Measurements from ENCODE around the gene FMN1.

The FMN1 gene

GRCh38 chr15:32885713-32886112 is 308.8 kb downstream of the FMN1 start:
- DNase-seq (ENCODE audit: low read depth, low spot score): no peak

GRCh38 chr15:32884146-32884545 is 310.4 kb downstream of the FMN1 start:
- no peak for DNase-seq (ENCODE audit: low read depth, low spot score)

DNA sequence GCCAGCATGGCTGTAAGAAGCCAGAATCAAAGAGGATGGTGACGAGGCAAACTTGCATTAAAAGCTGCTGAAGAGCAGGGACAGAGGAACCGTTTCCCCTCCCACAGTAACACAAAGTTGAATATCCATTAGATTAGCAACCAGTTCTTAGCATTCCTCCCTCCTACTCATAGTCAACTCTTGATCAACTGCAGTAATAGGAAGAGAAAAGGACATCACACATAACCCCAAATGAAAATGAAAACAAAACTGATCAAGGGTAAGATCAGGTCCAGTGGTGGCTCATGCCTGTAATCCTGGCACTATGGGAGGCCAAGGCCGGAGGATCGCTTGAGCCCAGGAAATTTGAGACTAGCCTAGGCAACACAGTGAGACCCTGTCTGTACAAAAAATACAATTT is 311.6 kb downstream of the FMN1 start:
- DNase-seq (ENCODE audit: low read depth, low spot score): no peak

DNA sequence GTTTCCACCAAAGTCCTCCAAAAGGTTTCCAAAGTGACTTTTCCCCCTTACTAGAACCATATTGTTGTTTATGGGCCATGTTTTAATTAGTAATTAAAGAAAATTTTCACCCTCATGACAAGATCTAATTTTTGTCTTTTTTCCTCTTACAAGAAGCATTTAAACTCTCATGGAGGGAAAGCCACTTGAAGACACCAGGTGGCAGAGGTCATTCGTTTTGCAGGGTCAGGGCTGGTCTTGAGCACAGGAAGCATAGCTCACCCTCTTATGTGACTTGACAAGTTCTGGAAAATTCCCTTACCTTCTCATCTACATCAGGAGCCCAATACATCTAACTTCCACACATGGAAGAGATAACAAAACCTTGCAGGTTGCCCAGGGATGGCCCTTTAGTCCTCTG is 313.0 kb downstream of the FMN1 start:
- no peak for DNase-seq (ENCODE audit: low read depth, low spot score)

- no peak for DNase-seq (ENCODE audit: low read depth, low spot score)
These were observed 313.9 kb downstream of the FMN1 start for GRCh38 chr15:32880642-32881041.

- DNase-seq (ENCODE audit: low read depth, low spot score): no peak
These were observed 314.5 kb downstream of the FMN1 start for GRCh38 chr15:32879980-32880379.

DNA sequence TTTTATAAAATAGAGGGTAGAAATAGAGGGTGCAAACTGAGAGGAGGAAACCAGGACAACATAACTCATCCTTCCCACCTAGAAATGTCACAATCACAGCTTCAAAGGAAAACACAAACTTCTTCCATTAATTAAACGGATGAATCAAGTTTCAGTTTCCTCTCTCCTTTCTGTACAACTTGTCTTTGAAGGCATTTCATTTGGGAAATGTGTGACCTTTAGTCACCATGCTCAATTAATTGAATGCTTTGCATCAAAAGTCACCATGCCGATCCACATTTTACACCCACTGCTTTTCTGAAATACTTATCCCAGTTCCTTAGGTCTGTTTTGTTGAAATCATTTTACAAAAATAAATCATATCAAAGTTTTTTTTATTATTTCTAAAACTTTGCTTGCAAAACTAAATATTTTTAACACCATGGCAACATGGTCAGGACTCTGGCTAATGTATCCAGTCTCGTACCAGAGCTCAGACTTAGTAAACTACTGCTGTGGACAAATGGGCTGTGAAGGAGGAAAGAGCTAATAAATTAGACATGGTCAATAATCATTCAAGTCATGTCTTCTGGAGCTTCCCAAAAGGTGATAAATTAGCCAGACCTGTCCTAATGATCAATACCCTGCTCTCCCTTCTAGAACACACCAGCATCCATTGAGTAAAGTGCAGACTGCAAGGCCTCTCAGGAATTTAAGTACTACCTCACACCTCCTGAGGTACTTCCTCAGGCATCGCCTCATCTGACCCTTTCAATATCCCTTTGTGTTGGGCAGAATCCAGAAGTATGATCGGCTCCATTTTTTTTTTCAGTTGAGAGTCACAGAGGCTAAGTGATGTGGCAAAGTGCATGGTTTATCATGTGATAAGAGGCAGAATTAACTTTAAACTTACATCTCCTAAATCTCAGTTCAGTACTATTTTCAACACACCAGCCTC is 315.4 kb downstream of the FMN1 start:
- DNase-seq (ENCODE audit: low read depth, low spot score): no peak

GRCh38 chr15:32878342-32878741 is 316.2 kb downstream of the FMN1 start:
- DNase-seq (ENCODE audit: low read depth, low spot score): no peak

GRCh38 chr15:32877252-32878019 is 317.1 kb downstream of the FMN1 start:
- DNase-seq (ENCODE audit: low read depth, low spot score): no peak

DNA sequence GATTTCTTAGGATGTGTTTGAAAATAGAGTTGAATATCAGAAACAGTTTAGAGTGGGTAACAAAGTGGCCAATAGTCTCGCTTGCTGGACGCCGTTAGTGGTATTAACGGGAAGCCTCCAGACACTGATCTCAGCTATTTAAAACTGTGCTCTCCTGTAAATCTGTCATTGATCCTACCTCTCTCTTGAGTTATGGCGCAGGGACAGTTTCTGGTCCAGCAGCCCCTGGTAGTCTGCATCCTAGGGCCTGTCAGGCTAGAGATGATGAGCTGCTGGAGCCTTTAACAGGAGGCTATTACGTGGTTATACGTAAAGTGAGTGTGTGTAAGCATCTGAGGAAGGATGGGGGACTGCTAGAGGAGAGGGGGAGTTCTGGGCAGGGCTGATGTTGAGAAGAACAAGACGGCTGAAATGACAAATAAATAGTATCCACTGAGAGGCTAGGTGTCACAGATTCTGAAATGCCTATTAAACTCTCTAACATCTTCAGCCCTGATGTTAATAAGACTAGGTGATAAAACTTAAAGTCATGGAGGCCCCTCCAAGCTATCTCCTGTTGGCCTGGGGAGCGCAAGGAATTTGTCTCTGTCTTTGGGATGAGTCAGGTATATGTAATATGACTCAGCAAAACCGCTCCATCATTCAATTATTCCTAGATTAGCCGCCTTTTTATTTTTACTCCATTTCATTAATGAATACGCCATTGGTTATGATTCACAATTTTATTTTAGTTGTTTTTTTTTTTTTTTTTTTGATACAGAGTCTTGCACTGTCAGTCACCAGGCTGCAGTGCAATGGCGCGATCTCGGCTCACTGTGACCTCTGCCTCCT is 321.0 kb downstream of the FMN1 start:
- no peak for DNase-seq (ENCODE audit: low read depth, low spot score)

DNA sequence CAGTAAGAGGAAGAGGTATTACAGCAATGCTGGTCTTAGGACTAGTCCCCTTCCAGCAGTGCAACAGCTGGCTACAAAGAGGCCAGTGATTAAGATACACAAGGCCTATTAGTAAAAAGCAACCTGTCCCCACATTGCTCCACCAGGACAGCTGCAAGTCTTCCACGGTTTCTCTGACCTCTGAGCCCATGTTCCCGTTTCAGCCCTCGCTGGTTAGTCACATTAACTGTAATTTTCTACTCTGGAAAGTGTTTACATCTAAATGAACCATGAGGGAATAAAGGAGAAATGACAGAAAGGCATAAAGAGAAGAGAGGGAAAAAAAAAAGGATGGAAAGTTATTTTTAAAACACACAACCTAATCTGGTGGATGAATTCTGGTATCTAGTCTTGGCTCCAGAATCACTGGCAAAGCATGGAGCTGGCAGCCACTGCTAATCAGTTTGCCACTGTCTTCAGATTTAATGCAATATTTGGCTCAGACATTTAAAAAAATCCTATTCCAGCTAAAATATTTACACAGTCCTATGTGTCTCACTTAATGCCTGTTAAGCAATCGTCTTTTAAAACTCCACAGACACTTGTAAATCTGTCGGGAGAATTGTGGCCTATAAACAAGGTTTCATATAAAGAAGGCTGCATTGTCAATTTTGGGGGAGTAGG is 321.8 kb downstream of the FMN1 start:
- DNase-seq (ENCODE audit: low read depth, low spot score): no peak

- DNase-seq (ENCODE audit: low read depth, low spot score): no peak
These were observed 322.6 kb downstream of the FMN1 start for GRCh38 chr15:32871883-32872282.

- no peak for DNase-seq (ENCODE audit: low read depth, low spot score)
These were observed 324.1 kb downstream of the FMN1 start for GRCh38 chr15:32870240-32871033.

- no peak for DNase-seq (ENCODE audit: low read depth, low spot score)
These were observed 324.7 kb downstream of the FMN1 start for GRCh38 chr15:32869776-32870175.

GRCh38 chr15:32867313-32867626 is 327.2 kb downstream of the FMN1 start:
- no peak for DNase-seq (ENCODE audit: low read depth, low spot score)

DNA sequence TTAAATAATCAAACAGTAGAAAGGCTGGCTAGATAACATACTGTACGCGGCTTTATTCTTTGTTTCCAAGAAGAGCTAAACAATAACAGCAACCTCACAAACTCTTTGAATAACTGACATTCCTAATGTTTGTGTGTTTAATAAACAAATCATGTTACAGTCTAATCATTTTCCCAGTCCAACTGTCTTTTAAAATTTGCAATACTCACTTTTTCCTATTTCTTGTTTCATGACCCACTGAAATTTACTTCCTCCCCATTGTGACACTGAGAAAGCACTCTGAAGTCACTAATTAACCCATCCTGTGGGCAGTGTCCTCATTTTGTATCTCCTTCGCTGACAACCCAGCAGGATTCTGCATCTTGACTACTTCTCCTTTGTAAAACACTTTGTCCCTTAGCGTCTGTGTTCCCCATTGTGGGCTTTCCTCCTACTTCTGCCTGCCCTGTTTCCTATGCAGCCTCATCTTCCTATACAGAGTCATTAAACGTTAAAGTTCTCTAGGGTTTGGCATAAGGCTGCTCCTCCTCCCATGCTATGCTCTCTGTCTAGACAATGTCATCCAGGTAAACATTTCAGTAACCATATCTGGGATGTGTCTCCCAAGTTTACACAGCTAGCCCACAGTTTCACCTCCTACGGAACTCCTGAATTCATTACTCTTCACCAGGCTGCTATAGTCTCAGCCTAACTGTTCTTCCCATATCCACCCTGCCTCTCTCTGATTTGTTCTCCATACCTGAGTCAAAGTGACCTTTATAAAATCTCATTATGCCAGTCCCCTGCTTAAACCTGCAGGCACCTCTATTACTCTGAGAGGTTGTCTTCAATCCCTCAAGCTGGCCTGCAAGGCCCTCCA is 327.8 kb downstream of the FMN1 start:
- DNase-seq (ENCODE audit: low read depth, low spot score): no peak

- no peak for DNase-seq (ENCODE audit: low read depth, low spot score)
These were observed 329.7 kb downstream of the FMN1 start for GRCh38 chr15:32864841-32865240.

DNA sequence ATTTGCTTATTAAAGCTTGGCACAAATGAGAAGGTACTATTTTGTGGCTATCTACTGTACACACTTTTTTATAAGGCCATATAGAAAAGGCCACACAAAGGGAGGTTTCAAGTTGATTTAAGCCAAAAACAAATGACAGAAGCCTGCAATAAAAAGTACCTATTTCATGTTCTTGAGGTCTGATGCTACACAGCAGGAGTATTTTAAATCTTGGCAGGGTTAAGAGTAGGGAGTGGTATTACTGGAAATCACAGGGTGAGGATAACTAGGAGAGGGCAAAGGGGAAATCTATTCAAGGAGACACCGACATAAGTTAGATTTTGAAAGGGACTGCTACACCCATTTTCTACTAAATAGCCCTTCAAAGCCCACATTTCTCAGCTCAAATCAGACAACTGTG is 330.5 kb downstream of the FMN1 start:
- no peak for DNase-seq (ENCODE audit: low read depth, low spot score)

GRCh38 chr15:32861761-32862160 is 332.8 kb downstream of the FMN1 start:
- no peak for DNase-seq (ENCODE audit: low read depth, low spot score)

GRCh38 chr15:32861174-32861573 is 333.3 kb downstream of the FMN1 start:
- DNase-seq (ENCODE audit: low read depth, low spot score): no peak

All from activated naive CD8-positive, alpha-beta T cell treated with anti-CD3 and anti-CD28 coated beads, Interleukin-2, amount 50 U/mL, for 16 hours (primary cell).